Limb (tissue), 2 donors: ENCODE results near the gene CAPN11.

Experiments
- DNase-seq, 2 donors: peaks; one replicate each; pipeline ENCODE4 v3.0.0-alpha.2; 2016; ENCODE audit errors: extremely low spot score in 2 of 2

The CAPN11 gene

GRCh38 chr6:44154067-44154466, 4.6 kb upstream of the CAPN11 start:
- DNase-seq = no peak

- DNase-seq = no peak
These were observed 2.0 kb upstream of the CAPN11 start for GRCh38 chr6:44156494-44157151.

GRCh38 chr6:44157152-44157521, 1.5 kb upstream of the CAPN11 start:
- no peak for DNase-seq

DNA sequence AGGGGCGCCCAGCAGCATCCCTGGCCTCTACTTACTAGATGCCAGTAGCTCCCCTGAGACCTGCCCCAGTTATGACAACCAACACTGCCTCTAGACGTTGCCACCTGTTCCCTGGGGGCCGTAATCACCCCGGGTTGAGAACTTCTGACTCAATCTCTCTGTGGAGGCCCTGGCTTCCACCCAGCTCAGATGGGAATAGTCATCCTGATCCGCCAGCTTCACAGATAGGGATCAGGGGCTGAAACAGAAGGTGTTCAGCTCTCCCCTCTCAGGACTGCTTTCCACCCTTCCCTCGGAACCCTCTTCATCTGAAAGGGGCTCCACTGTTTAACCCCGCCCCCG, 3.3 kb downstream of the CAPN11 start:
- DNase-seq = no peak

GRCh38 chr6:44162876-44163625, 4.4 kb downstream of the CAPN11 start:
- no peak for DNase-seq

- no peak for DNase-seq
These were observed 7.5 kb downstream of the CAPN11 start for GRCh38 chr6:44166116-44166515.

- DNase-seq = no peak
These were observed 8.1 kb downstream of the CAPN11 start for GRCh38 chr6:44166591-44167184.

DNA sequence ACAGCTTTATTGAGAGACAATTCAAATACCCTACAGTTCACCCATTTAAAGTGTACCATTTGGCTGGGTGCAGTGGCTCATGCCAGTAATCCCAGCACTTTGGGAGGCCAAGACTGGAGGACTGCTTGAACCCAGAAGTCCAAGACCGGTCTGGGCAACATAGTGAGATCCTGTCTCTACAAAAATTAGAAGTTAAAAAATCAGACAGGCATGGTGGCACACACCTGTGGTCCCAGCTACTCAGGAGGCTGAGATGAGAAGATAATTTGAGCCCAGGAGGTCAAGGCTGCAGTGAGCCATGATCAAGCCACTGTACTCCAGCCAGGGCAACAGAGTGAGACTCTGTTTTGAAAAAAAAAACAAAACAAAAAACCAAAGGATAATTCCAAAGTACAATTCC, 8.9 kb downstream of the CAPN11 start:
- DNase-seq = no peak

DNA sequence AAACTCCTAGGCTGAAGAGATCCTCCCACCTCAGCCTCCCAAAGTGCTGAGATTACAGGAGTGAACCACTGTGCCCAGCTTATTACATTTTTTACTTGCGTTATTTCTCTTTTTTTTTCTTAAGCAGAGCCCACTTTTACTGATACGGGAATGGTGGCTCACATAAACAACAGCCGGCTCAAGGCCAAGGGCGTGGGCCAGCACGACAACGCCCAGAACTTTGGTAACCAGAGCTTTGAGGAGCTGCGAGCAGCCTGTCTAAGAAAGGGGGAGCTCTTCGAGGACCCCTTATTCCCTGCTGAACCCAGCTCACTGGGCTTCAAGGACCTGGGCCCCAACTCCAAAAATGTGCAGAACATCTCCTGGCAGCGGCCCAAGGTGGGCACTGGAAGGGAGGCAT, 10.5 kb downstream of the CAPN11 start:
- no peak for DNase-seq

DNA sequence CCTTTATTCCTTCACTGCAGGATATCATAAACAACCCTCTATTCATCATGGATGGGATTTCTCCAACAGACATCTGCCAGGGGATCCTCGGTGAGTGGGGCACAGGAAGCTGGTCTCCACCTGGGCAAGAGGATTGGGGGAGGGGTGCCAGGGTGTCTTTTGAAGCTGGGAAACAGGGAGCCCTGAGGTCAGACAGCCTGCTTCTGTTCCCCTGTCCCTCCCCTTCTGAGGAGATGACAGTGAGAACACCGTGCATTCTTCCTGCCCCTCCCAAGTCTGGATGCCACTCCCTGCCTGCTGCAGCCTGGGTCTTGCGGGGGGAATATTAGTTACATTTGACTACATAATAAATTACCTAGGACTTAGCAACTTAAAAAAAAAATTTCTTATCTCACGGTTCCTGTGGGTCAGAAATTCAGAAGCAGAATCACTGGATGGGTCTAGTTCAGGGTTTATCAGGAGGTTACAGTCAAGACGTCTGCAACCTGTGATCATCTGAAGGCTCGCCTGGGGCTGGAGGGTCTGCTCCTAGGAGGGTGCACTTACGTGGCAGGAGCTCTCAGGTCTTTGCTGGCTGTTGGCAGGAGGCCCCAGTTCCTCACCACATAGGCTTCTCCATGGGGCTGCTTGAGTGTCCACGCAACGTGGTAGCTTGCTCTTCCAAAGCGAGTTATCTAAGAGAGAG, 11.4 kb downstream of the CAPN11 start:
- DNase-seq = no peak

DNA sequence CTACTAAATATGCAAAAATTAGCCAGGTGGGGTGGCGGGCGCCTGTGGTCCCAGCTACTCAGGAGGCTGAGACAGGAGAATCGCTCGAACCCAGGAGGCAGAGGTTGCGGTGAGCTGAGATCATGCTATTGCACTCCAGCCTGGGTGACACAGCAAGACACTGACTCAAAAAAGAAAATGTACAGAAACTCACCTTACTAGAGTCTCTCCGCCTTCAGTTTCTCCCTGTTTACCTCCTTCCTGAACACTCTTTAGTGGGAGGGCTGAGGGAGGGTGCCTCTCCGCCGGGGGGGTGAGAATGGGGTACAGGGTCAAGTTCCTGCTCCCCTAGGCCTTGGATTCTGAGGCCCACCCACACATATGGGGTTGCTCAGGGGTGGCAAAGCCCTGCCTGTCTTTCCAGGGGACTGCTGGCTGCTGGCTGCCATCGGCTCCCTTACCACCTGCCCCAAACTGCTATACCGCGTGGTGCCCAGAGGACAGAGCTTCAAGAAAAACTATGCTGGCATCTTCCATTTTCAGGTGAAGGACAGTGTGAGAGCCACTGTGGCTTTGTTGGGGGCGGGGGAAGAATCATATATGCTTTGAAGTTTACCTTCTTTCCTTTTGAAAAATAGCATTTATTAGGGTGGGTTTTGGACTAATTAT, 13.4 kb downstream of the CAPN11 start:
- no peak for DNase-seq

DNA sequence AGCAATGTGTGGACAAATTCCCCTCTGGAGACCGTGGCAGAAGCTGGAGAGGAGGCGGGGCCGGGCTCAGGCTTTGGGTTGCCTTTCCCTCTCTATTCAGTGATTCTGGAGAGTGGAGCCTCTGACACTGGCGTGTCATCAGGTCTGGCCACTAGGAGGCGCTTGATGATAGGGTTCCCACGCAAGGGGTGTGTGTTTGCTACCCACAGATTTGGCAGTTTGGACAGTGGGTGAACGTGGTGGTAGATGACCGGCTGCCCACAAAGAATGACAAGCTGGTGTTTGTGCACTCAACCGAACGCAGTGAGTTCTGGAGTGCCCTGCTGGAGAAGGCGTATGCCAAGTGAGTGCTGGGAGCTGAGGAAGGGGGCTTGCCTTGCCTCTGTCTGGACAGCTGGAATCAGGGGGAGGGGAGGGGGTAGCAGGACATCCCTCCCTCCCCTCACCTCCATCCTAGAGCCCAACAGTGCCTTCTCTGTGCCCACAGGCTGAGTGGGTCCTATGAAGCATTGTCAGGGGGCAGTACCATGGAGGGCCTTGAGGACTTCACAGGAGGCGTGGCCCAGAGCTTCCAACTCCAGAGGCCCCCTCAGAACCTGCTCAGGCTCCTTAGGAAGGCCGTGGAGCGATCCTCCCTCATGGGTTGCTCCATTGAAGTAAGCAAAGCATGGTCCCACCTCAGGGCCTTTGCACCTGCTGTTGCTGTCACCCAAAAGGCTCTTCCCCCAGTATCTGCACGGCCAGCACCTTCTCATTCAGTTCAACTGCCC, 14.3 kb downstream of the CAPN11 start:
- DNase-seq = peak; percentile 82 to 84

- no peak for DNase-seq
These were observed 17.6 kb downstream of the CAPN11 start for GRCh38 chr6:44176130-44176761.

- no peak for DNase-seq
These were observed 18.3 kb downstream of the CAPN11 start for GRCh38 chr6:44176762-44177509.

GRCh38 chr6:44177691-44178423, 19.2 kb downstream of the CAPN11 start:
- DNase-seq = no peak

DNA sequence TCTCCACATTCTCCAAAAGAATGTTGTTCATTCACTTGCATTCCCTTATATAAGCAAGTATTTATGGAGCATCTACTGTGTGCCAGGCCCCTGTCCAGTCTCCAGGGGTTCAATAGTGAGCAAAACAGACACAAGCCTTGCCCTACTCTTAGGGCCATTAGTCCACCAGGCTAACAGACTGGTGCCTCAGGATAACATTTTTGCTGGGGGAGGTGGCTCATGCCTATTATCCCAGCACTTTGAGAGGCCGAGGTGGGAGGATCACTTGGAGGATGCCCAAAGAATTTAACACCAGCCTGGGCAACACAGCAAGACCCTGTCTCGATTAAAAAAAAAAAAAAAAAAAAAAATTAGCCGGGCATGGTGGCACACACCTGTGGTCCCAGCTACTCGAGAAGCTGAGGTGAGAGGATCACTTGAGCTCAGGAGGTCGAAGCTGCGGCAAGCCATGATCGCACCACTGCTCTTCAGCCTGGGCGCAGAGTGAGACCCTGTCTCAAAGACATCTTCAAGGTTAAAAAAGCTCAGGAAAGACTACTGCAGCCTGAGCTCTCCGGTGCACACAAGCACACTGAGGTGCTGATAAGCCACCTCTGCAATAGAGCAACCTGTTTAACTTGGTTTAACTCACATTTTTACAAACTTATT, 19.9 kb downstream of the CAPN11 start:
- DNase-seq = no peak

GRCh38 chr6:44179072-44179536, 20.5 kb downstream of the CAPN11 start:
- no peak for DNase-seq

- DNase-seq = no peak
These were observed 21.0 kb downstream of the CAPN11 start for GRCh38 chr6:44179648-44180047.

GRCh38 chr6:44180406-44180805, 21.8 kb downstream of the CAPN11 start:
- DNase-seq = no peak
